Measurements from ENCODE around the gene KIAA0232. TPM values are rescaled to one million over a fixed set of nuclear protein-coding genes. Genes with fewer than 3 reads are reported as not detected.
A peak's percentile ranks its signal among the peaks of the same experiment; 100 is the strongest.
"Not testable (repeated sequence)": the region's sequence is repeated elsewhere in the genome, so short reads cannot be mapped to it uniquely, and the experiment has no call there.

The KIAA0232 gene
- total and polyA plus RNA-seq, 12 donors, result 12.8 to 89.6 (median 70.9) TPM

DNA sequence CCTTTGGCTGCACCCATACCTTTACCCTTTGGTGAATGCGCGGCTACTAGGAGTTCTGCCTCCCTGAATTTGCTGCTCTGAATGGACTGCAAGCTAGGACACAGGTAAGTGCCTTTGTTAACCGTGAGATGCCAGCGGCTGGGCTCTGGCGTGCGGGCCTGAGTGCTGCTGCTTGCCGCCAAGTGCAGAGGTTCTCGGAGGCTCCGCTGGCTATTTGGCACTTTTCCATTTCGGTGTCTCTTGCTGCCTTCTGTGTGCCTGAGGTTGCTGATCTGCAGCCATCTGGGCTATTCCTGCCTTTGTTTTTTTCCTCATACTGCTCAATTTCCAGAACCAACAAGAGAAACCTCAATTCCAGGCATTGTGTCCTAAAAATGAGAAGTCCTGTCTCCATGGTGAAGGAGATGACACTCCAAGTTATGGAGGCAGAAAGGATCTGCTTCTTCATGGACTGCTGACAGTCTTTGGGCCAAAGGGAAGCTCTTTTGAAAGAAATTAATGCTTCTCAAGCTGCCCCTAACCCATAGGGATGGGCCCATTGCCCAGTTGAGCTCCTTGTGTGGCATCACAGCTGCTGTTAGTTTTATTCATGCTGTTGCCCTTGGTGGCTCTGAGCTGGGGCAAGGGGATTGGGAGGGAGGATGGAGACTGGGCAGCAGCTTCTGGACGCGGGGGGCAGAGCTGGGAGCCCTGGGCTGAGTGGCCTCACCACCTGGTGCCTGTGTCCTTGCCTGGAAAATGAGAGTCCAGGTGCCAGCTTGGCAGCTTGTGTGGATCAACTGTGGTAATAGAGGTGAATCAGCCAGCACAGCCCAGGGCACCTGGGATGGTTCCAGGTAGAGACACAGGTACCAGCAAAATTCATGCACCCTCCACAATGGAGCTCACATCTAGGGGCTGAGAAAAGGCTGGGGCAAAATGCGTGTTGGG lies 123.3 kb downstream of the KIAA0232 start:
- WGBS, 2 donors, result 87 to 93% methylated on average over 13 of the region's 13 CpGs
- Histone ChIP-seq H3K27ac (no peak overlapping the region), H3K9me3 (no peaks in the 10 kb centered on the region), H3K4me1 (peaks cover 12 to 32% (median 25%) of the 10 kb centered on the region in 9 donors), H3K27me3 (peaks cover 0 to 6% (median 0%) of the 10 kb centered on the region in 7 donors), H3K36me3 (no peaks in the 10 kb centered on the region), H3K4me3 (no peak overlapping the region)
- TF ChIP-seq, protein P1, sequence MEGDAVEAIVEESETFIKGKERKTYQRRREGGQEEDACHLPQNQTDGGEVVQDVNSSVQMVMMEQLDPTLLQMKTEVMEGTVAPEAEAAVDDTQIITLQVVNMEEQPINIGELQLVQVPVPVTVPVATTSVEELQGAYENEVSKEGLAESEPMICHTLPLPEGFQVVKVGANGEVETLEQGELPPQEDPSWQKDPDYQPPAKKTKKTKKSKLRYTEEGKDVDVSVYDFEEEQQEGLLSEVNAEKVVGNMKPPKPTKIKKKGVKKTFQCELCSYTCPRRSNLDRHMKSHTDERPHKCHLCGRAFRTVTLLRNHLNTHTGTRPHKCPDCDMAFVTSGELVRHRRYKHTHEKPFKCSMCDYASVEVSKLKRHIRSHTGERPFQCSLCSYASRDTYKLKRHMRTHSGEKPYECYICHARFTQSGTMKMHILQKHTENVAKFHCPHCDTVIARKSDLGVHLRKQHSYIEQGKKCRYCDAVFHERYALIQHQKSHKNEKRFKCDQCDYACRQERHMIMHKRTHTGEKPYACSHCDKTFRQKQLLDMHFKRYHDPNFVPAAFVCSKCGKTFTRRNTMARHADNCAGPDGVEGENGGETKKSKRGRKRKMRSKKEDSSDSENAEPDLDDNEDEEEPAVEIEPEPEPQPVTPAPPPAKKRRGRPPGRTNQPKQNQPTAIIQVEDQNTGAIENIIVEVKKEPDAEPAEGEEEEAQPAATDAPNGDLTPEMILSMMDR (IDR thresholded peaks at IDR 0.05), result no peak
- intact Hi-C loops (cut with DNase I), result loop anchor here in 7 of 10 donors (5.0 to 10.0 kb wide), 4 partner anchors 82 to 169 kb away; partner anchors contain the start of gene GRPEL1 (in 2 of the 7)
- ATAC-seq, result no peak
- DNase-seq, result no peak

DNA sequence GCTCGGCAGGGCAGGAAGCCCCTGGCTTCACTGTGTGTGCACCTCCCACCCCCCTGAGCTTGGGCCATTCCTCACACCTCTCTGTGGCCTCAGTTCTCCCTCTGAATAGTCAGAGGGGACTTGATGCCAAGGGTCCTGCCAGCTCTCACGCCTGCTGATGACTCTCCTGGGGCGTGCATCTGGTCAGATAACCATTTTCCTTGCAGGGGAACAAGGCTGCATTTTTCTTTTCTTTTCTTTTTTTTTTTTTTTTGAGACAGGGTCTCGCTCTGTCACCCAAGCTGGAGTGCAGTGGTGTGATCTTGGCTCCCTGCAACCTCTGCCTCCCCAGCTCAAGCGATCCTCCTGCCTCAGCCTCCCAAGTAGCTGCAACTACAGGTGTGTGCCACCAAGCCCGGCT lies 124.0 kb downstream of the KIAA0232 start:
- H3K27me3 ChIP-seq, H3K4me3 ChIP-seq, ATAC-seq, H3K27ac ChIP-seq, H3K36me3 ChIP-seq, DNase-seq, H3K9me3 ChIP-seq: not testable (repeated sequence)
- WGBS, 2 donors, result 88 to 92% methylated on average over 6 of the region's 6 CpGs
- H3K4me1 ChIP-seq, result peaks cover 16 to 39% (median 29%) of the 10 kb centered on the region in 9 donors
- intact Hi-C loops (cut with DNase I), result loop anchor here in 7 of 10 donors (5.0 to 10.0 kb wide), 4 partner anchors 81 to 168 kb away; partner anchors contain the start of gene GRPEL1 (in 2 of the 7)

DNA sequence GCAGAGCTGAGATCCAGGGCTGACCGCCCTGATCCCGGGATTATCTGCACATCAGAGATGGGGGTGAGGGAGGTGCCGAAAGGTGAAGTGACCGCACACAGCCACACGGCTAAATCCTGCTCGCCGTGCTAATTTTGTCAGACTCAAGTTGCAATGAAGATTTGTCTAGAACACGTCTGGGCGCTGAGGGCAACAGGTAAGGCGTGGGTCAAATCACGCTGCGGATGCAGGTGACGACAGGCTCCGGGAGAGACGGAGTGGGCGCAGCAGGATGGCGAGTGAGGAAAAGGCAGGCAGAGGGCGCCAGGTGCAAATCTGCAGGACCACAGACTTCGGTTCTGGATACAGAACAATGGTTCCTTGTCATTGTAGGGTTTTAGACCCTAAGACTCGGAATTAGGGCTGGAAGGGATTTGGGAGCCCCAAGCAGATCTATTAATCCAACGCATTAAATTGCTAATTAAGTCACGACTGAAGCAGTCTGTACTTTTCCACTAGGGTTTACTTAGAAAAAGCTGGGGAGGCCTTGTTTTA lies 125.2 kb downstream of the KIAA0232 start:
- 18 to 34% methylated on average over 22 of the region's 22 CpGs for WGBS, 2 donors
- no peak for ATAC-seq
- intact Hi-C loops (cut with DNase I), result loop anchor here in 7 of 10 donors (2.0 to 10.0 kb wide), 5 partner anchors 80 to 167 kb away; partner anchors contain the start of genes GRPEL1 (in 2 of the 7) and TADA2B (in 1 of the 7)

DNA sequence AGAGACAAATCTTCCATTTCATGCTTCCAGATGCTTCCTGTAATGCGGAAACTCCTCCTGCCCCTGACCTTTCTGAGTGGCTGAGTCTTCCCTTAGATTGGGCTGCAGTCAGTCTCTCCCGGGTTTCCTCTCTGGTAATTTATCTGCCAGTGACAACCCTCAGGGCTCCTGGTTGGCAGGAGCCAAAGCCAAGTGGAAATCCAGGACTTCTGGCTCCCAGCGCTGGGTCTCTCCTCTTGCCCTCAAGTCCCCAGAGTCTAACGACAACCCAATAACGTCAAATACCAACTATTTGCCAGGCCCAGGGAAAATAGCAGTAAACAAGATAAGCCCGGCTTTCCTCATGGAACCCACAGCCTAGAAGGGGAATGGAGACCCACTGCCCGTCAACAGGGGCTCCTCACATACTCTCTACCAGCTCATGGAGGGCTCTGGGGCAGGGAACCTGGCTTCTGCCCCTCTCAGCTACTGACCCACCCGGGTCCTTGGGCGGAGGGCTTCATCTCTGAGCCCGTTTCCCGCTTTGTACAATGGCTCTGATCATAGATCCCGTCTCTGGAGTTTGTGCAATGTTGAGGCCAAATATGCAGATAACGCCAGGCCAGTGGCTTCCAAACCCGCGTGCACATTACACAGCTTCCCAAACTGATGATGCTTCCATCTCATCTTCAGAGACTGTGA lies 126.0 kb downstream of the KIAA0232 start:
- DNase-seq (no peak), ATAC-seq (peak in 3 of 8 donors; percentile 0 to 12 (median 0))
- peaks cover 0 to 6% (median 0%) of the 10 kb centered on the region in 7 donors for H3K27me3 ChIP-seq
- H3K4me1 ChIP-seq, result peaks cover 16 to 48% (median 41%) of the 10 kb centered on the region in 9 donors
- H3K4me3 ChIP-seq, result peak overlapping the region; percentile 76 to 99 (median 88)
- H3K27ac ChIP-seq, result peak overlapping the region; percentile 97 to 100 (median 100)
- intact Hi-C loops (cut with DNase I), result loop anchor here in 8 of 10 donors (1.0 to 10.0 kb wide), 6 partner anchors 79 to 166 kb away; partner anchors contain the start of genes GRPEL1 (in 3 of the 8) and TADA2B (in 1 of the 8)
- H3K36me3 ChIP-seq, result no peaks in the 10 kb centered on the region
- no peaks in the 10 kb centered on the region for H3K9me3 ChIP-seq
- WGBS, 2 donors, result 17 to 23% methylated on average over 15 of the region's 15 CpGs
- TF ChIP-seq, protein P1 (IDR thresholded peaks at IDR 0.05), result no peak

More for the DNA sequence above, 125.2 kb downstream of the KIAA0232 start:
- no peaks in the 10 kb centered on the region for H3K9me3 ChIP-seq
- peak; percentile 39 to 47 for DNase-seq
- H3K4me3 ChIP-seq, result peak overlapping the region in 1 of 10 donors; percentile 96
- H3K4me1 ChIP-seq, result peaks cover 16 to 45% (median 35%) of the 10 kb centered on the region in 9 donors
- H3K27me3 ChIP-seq, result peaks cover 0 to 6% (median 0%) of the 10 kb centered on the region in 7 donors
- H3K27ac ChIP-seq, result peak overlapping the region in 1 of 10 donors; percentile 100
- no peaks in the 10 kb centered on the region for H3K36me3 ChIP-seq
- TF ChIP-seq, protein P1 (IDR thresholded peaks at IDR 0.05), result peak in 7 of 9 donors; percentile 22 to 65 (median 45)

Data from heart right ventricle (tissue), 16 donors.